Activated T-cell treated with anti-CD3 and anti-CD28 coated beads, Interleukin-2, amount 50 U/mL, for 48 hours (primary cell): ENCODE results near the gene ZNF79.
A peak's percentile ranks its signal among the peaks of the same experiment; 100 is the strongest.

Experiments
- DNase-seq, 2 experiments: peaks; one replicate each; pipeline ENCODE4 v3.0.0-alpha.2; 2020

Gene ZNF79

GRCh38 chr9:127423934-127424675, at the start of gene ZNF79:
Gene ZNF79 (plus strand): TSS chr9:127424382. CDS start chr9:127424788, 406 bp downstream.
- DNase-seq = peak; percentile 95 to 96

- no peak for DNase-seq
Measured at GRCh38 chr9:127380479-127380878, 43.7 kb upstream of the ZNF79 start.

- no peak for DNase-seq
Measured at GRCh38 chr9:127382541-127382940, 41.6 kb upstream of the ZNF79 start.

- DNase-seq = no peak
Measured at GRCh38 chr9:127384016-127384730, 40.0 kb upstream of the ZNF79 start.

GRCh38 chr9:127384901-127385300, 39.3 kb upstream of the ZNF79 start:
- no peak for DNase-seq

- no peak for DNase-seq
Measured at GRCh38 chr9:127386249-127386648, 37.9 kb upstream of the ZNF79 start.

- DNase-seq = no peak
Measured at GRCh38 chr9:127386981-127387380, 37.2 kb upstream of the ZNF79 start.

GRCh38 chr9:127388037-127388855, 35.9 kb upstream of the ZNF79 start:
- peak; percentile 86 for DNase-seq

- DNase-seq = no peak
Measured at GRCh38 chr9:127388856-127389238, 35.3 kb upstream of the ZNF79 start.

GRCh38 chr9:127389381-127390247, 34.6 kb upstream of the ZNF79 start:
- no peak for DNase-seq

GRCh38 chr9:127390248-127390545, 34.0 kb upstream of the ZNF79 start:
- no peak for DNase-seq

GRCh38 chr9:127390563-127390962, 33.6 kb upstream of the ZNF79 start:
- no peak for DNase-seq

GRCh38 chr9:127392166-127392565, 32.0 kb upstream of the ZNF79 start:
- no peak for DNase-seq

GRCh38 chr9:127392976-127393375, 31.2 kb upstream of the ZNF79 start:
- no peak for DNase-seq

GRCh38 chr9:127393645-127394044, 30.5 kb upstream of the ZNF79 start:
- no peak for DNase-seq

GRCh38 chr9:127395497-127396252, 28.5 kb upstream of the ZNF79 start:
- no peak for DNase-seq

GRCh38 chr9:127396253-127396807, 27.9 kb upstream of the ZNF79 start:
- no peak for DNase-seq

GRCh38 chr9:127396808-127397645, 27.2 kb upstream of the ZNF79 start, which contains the start of gene SLC2A8:
Gene SLC2A8 (plus strand): TSS chr9:127397169. CDS start chr9:127397231, 62 bp downstream.
- DNase-seq = peak; percentile 94 to 95

GRCh38 chr9:127397646-127398274, 26.4 kb upstream of the ZNF79 start:
- peak; percentile 65 to 68 for DNase-seq

GRCh38 chr9:127398275-127398647, 25.9 kb upstream of the ZNF79 start:
- DNase-seq = no peak
